Thyroid gland (tissue), 4 donors: ENCODE results near the gene PLB1.

Experiments used
- CTCF ChIP-seq, 6 experiments: fragments of 200-600 bp in 3 of 6; fragments of 450-650 bp in 3 of 6; sonication (generic) in 3 of 6; IDR thresholded peaks; one replicate each; pipeline ENCODE4 v1.5.1; 2016 to 2019; ENCODE audit warnings: antibody characterized with exemption in 6 of 6, mild to moderate bottlenecking in 2 of 6, inconsistent platforms in 1 of 6, moderate library complexity in 1 of 6
- POLR2A ChIP-seq, 2 donors: fragments of 450-650 bp; IDR thresholded peaks; one replicate each; pipeline ENCODE4 v1.6.1; 2017; ENCODE audit warnings: antibody characterized with exemption in 2 of 2, mild to moderate bottlenecking in 2 of 2, moderate library complexity in 1 of 2

- TF ChIP-seq POLR2A (IDR thresholded peaks at IDR 0.05) (no peak), CTCF (IDR thresholded peaks at IDR 0.05) (no peak)
Measured at GRCh38 chr2:28633204-28633603, 137.3 kb downstream of the PLB1 start.
